T-helper 1 cell treated with Interleukin-12 subunit alpha and Interleukin-12 subunit beta and Interleukin-4 antibody, amounts not matched to agents 30 μg/mL and 1 μg/mL, for 36 hours (primary cell): Measurements from ENCODE around the gene VWC2L.

ENCODE experiments used
- H3K27ac Mint-ChIP-seq: one replicate; pipeline ENCODE4 v1.8.0; 2021; ENCODE audit warnings: mild to moderate bottlenecking, mixed read lengths
- H3K27me3 Mint-ChIP-seq: one replicate; pipeline ENCODE4 v1.8.0; 2021; ENCODE audit warnings: low read depth, mixed read lengths
- H3K36me3 Mint-ChIP-seq: one replicate; pipeline ENCODE4 v1.8.0; 2021; ENCODE audit warnings: low read depth, mixed read lengths
- H3K4me1 Mint-ChIP-seq: one replicate; pipeline ENCODE4 v1.8.0; 2021; ENCODE audit warnings: low read depth, mixed read lengths
- H3K4me3 Mint-ChIP-seq: one replicate; pipeline ENCODE4 v1.8.0; 2021; ENCODE audit warnings: mild to moderate bottlenecking, moderate library complexity, mixed read lengths
- H3K9me3 Mint-ChIP-seq: one replicate; pipeline ENCODE4 v1.8.0; 2021; ENCODE audit warnings: mixed read lengths

VWC2L gene

GRCh38 chr2:214537929-214538328, 127.1 kb downstream of the VWC2L start:
- no peak overlapping the region for H3K4me3 Mint-ChIP-seq

GRCh38 chr2:214542295-214542694, 131.4 kb downstream of the VWC2L start:
- Mint-ChIP-seq H3K36me3 (no peaks in the 10 kb centered on the region), H3K4me3 (no peak overlapping the region), H3K4me1 (no peaks in the 10 kb centered on the region), H3K9me3 (no peaks in the 10 kb centered on the region), H3K27me3 (no peaks in the 10 kb centered on the region), H3K27ac (no peak overlapping the region)

More at GRCh38 chr2:214537929-214538328, 127.1 kb downstream of the VWC2L start:
- Mint-ChIP-seq H3K4me1 (no peaks in the 10 kb centered on the region), H3K9me3 (no peaks in the 10 kb centered on the region), H3K27me3 (no peaks in the 10 kb centered on the region), H3K36me3 (no peaks in the 10 kb centered on the region), H3K27ac (no peak overlapping the region)

DNA sequence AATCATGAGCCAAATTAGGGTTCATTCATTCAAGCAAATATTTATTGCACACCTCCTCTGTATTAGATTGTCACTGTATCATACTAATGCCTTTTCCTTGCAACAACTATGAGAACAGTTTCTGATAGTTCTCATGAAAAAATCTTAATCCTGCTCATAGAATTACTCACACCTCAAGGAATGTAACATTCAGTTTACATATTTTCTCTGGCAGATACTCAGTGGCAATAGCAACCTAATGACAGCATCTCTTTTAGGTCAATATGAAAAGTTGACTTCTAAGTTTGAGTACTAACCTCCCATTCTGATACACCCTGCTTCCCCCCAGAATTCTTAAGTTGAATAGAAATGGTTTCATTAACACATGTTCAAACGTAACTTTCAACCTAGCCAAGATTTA, 132.0 kb downstream of the VWC2L start:
- H3K27ac Mint-ChIP-seq = no peak overlapping the region
- H3K36me3 Mint-ChIP-seq = no peaks in the 10 kb centered on the region
- H3K4me3 Mint-ChIP-seq = no peak overlapping the region
- no peaks in the 10 kb centered on the region for H3K4me1 Mint-ChIP-seq
- H3K27me3 Mint-ChIP-seq = no peaks in the 10 kb centered on the region
- no peaks in the 10 kb centered on the region for H3K9me3 Mint-ChIP-seq

- Mint-ChIP-seq H3K36me3 (no peaks in the 10 kb centered on the region), H3K27me3 (no peaks in the 10 kb centered on the region), H3K27ac (no peak overlapping the region), H3K4me1 (no peaks in the 10 kb centered on the region), H3K9me3 (no peaks in the 10 kb centered on the region), H3K4me3 (no peak overlapping the region)
These were observed 132.6 kb downstream of the VWC2L start for GRCh38 chr2:214543386-214543955.

DNA sequence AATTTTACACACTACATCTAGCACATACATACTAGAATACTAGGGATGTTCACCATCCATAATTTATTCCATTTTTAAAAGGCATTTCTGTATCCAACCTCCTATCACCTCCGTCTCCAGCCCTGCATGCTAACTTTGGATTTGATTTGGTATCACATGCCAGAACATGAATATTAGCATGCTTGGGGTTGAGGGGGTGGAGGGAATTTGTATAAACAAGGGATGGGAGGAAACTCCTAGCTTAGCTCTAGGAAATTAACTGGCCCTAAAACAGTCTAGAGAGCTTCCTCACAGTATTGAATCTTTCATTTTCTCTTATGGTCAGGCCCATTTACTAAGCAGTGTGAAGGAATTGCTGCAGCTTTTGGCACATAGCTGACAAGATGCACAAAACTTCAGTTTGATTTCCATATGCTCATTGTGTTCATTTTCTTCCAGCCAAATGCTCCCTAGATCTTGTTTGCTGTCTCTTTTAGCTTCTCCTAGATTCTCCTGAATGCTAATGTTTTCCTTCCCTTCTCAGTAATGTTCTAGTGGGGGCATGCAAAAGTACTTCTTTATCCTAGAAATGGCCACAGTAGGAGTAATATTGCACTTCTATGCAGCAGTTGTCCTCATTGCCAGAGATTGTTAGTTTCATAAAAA, 135.2 kb downstream of the VWC2L start:
- Mint-ChIP-seq H3K27me3 (no peaks in the 10 kb centered on the region), H3K4me3 (no peak overlapping the region), H3K4me1 (no peaks in the 10 kb centered on the region), H3K9me3 (no peaks in the 10 kb centered on the region), H3K27ac (no peak overlapping the region), H3K36me3 (no peaks in the 10 kb centered on the region)

- H3K4me1 Mint-ChIP-seq = no peaks in the 10 kb centered on the region
- no peaks in the 10 kb centered on the region for H3K9me3 Mint-ChIP-seq
- no peak overlapping the region for H3K4me3 Mint-ChIP-seq
- H3K27me3 Mint-ChIP-seq = no peaks in the 10 kb centered on the region
- H3K27ac Mint-ChIP-seq = no peak overlapping the region
- no peaks in the 10 kb centered on the region for H3K36me3 Mint-ChIP-seq
These were observed 137.1 kb downstream of the VWC2L start for GRCh38 chr2:214547931-214548330.

DNA sequence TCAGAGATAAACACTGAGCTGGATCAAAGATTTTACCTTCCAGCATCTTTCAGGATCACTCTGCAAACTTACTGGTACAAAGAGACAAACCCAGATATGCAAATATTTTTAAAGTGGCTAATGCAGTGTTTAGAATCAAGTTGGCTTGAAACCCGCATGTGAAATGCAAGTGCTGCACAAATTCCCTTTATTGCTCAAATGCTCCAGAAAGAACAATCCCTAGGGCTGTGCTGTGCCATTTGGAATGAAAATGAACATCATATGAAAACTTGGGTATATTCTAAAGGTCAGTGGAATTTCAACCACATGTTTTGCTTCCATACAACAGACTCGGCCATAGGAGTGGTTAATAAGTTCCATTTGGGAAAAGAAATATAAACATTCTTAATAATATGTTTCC, 139.1 kb downstream of the VWC2L start:
- Mint-ChIP-seq H3K36me3 (no peaks in the 10 kb centered on the region), H3K27me3 (no peaks in the 10 kb centered on the region), H3K27ac (no peak overlapping the region), H3K4me3 (no peak overlapping the region), H3K4me1 (no peaks in the 10 kb centered on the region), H3K9me3 (no peaks in the 10 kb centered on the region)

DNA sequence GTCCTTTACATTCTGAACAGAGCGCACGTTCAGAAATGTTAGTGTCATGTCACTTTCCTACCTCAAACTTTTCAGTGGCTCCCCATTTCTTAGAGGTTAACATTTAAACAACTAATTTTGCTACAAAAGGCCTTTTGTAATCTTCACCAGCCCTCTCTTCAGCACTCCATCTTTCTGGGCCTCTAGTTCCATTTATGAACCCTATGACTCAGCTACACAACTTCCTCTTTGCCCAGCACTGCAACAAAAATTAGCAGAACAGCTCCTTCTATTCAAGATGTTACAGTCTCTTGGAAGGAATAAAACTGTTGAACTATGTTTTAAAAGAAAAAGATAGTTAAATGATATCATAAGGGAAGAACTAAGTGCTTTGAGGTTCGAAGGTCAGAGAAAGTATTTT, 139.9 kb downstream of the VWC2L start:
- no peaks in the 10 kb centered on the region for H3K27me3 Mint-ChIP-seq
- H3K4me3 Mint-ChIP-seq = no peak overlapping the region
- no peaks in the 10 kb centered on the region for H3K4me1 Mint-ChIP-seq
- H3K9me3 Mint-ChIP-seq = no peaks in the 10 kb centered on the region
- no peaks in the 10 kb centered on the region for H3K36me3 Mint-ChIP-seq
- H3K27ac Mint-ChIP-seq = no peak overlapping the region

GRCh38 chr2:214557884-214558283, 147.0 kb downstream of the VWC2L start:
- H3K9me3 Mint-ChIP-seq = no peaks in the 10 kb centered on the region

GRCh38 chr2:214558341-214558740, 147.5 kb downstream of the VWC2L start:
- Mint-ChIP-seq H3K27ac (no peak overlapping the region), H3K4me3 (no peak overlapping the region), H3K36me3 (no peaks in the 10 kb centered on the region), H3K27me3 (no peaks in the 10 kb centered on the region), H3K9me3 (no peaks in the 10 kb centered on the region), H3K4me1 (no peaks in the 10 kb centered on the region)

More at GRCh38 chr2:214557884-214558283, 147.0 kb downstream of the VWC2L start:
- H3K4me1 Mint-ChIP-seq = no peaks in the 10 kb centered on the region
- no peak overlapping the region for H3K4me3 Mint-ChIP-seq
- H3K36me3 Mint-ChIP-seq = no peaks in the 10 kb centered on the region
- no peak overlapping the region for H3K27ac Mint-ChIP-seq
- H3K27me3 Mint-ChIP-seq = no peaks in the 10 kb centered on the region

- no peaks in the 10 kb centered on the region for H3K27me3 Mint-ChIP-seq
- H3K4me3 Mint-ChIP-seq = no peak overlapping the region
- H3K36me3 Mint-ChIP-seq = no peaks in the 10 kb centered on the region
- H3K4me1 Mint-ChIP-seq = no peaks in the 10 kb centered on the region
- H3K27ac Mint-ChIP-seq = no peak overlapping the region
- H3K9me3 Mint-ChIP-seq = no peaks in the 10 kb centered on the region
These were observed 149.3 kb downstream of the VWC2L start for GRCh38 chr2:214560176-214560575.

- Mint-ChIP-seq H3K4me3 (no peak overlapping the region), H3K36me3 (no peaks in the 10 kb centered on the region), H3K4me1 (no peaks in the 10 kb centered on the region), H3K9me3 (no peaks in the 10 kb centered on the region), H3K27me3 (no peaks in the 10 kb centered on the region), H3K27ac (no peak overlapping the region)
These were observed 149.8 kb downstream of the VWC2L start for GRCh38 chr2:214560618-214561190.

DNA sequence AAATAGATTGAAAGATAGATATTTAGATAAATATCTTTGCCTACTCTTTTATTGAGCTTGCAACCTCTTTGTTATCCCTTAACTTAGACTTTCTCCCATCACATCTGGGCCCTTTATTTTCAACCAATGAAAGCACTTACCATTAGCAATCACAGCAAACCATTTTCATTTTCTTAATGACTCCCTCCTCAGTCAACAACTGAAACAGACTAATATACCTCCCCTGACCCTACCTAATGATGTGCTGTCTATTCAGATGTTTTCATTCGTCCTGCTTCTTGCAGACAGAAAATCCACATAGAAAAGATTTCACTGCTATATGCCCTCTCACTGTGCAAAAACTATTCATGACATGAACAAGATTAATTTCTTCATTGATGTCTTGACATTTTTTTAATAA, 154.4 kb downstream of the VWC2L start:
- Mint-ChIP-seq H3K27ac (no peak overlapping the region), H3K27me3 (no peaks in the 10 kb centered on the region), H3K4me1 (no peaks in the 10 kb centered on the region), H3K9me3 (no peaks in the 10 kb centered on the region), H3K4me3 (no peak overlapping the region), H3K36me3 (no peaks in the 10 kb centered on the region)

GRCh38 chr2:214566457-214566856, 155.6 kb downstream of the VWC2L start:
- H3K27ac Mint-ChIP-seq = no peak overlapping the region
- H3K36me3 Mint-ChIP-seq = no peaks in the 10 kb centered on the region
- no peaks in the 10 kb centered on the region for H3K9me3 Mint-ChIP-seq
- no peaks in the 10 kb centered on the region for H3K27me3 Mint-ChIP-seq
- no peaks in the 10 kb centered on the region for H3K4me1 Mint-ChIP-seq
- no peak overlapping the region for H3K4me3 Mint-ChIP-seq

DNA sequence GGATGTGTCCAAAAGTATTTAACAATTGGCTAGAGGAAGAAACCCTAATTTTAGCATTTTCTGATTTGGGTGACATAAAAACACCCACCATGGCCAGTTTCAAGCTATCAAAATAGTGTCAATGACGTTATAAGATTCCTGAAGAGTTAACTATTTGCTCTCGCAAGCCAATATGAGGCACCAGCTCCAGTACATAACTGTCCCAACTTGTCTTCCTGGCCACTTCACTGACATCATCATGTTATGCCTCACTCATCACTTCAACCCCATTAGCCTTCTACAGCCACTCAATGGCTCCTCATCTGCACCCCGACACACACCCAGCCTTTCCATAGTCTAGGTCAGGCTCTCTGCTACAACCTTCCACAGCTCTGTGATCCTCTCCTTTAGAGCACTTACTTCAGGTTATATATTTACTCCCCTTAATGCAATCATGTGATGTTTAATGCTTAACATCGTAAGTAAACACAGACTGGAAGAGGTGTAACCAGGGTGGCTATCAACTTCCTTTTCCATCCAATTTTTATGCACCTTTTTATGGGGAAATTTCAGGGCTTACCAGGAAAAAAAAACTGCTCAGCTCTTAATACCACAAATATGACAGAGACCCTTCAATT, 158.7 kb downstream of the VWC2L start:
- no peaks in the 10 kb centered on the region for H3K36me3 Mint-ChIP-seq
- no peaks in the 10 kb centered on the region for H3K9me3 Mint-ChIP-seq

More for the DNA sequence above, 158.7 kb downstream of the VWC2L start:
- Mint-ChIP-seq H3K4me1 (no peaks in the 10 kb centered on the region), H3K27me3 (no peaks in the 10 kb centered on the region), H3K4me3 (no peak overlapping the region), H3K27ac (no peak overlapping the region)
